H1 (cell line): Measurements from ENCODE around the gene SENP1.

Experiments
- BACH1 ChIP-seq: IDR thresholded peaks from 2 replicates; pipeline ENCODE4 v1.6.1; 2012; ENCODE audit warnings: low read length, improper control_type of control experiment
- CREB1 ChIP-seq: IDR thresholded peaks from 2 replicates; pipeline ENCODE4 v1.6.1; 2012; ENCODE audit warnings: inconsistent platforms
- CTBP2 ChIP-seq: IDR thresholded peaks from 2 replicates; pipeline ENCODE4 v1.7.0; 2011; ENCODE audit warnings: borderline replicate concordance, mild to moderate bottlenecking, moderate library complexity, mixed read lengths, low read length; ENCODE audit not compliant: insufficient read depth, insufficient read length
- EZH2 ChIP-seq: fragments of 200-600 bp; sonication (generic); IDR thresholded peaks from 2 replicates; pipeline ENCODE4 v1.7.1; 2012; ENCODE audit warnings: low read depth, mild to moderate bottlenecking, moderate library complexity, low read length, inconsistent platforms; ENCODE audit not compliant: severe bottlenecking
- KDM1A ChIP-seq: fragments of 200-600, 300-600 bp; sonication (generic); IDR thresholded peaks from 2 replicates; pipeline ENCODE4 v1.7.1; 2016; ENCODE audit warnings: mild to moderate bottlenecking, low read length, borderline replicate concordance
- SP2 ChIP-seq: IDR thresholded peaks from 2 replicates; pipeline ENCODE4 v1.6.1; 2012; ENCODE audit warnings: mild to moderate bottlenecking, low read length, inconsistent platforms
- TAF1 ChIP-seq: IDR thresholded peaks from 2 replicates; pipeline ENCODE4 v1.6.1; 2011; ENCODE audit warnings: mild to moderate bottlenecking, low read depth, low read length
- TF ChIP-seq, protein P1 (sequence below), 3 experiments: IDR thresholded peaks; 1 replicate in 2 of 3; 2 replicates in 1 of 3; pipeline versions ENCODE4 v1.5.1 to v1.6.1; 2011; ENCODE audit warnings: low read length in 3 of 3, mild to moderate bottlenecking in 3 of 3, inconsistent platforms in 2 of 3, low read depth in 1 of 3, moderate library complexity in 1 of 3; ENCODE audit not compliant: insufficient read depth in 1 of 3; ENCODE audit errors: control extremely low read depth in 1 of 3
- TF ChIP-seq, protein P2 (sequence below): IDR thresholded peaks from 2 replicates; pipeline ENCODE4 v1.6.1; 2011; ENCODE audit warnings: low read length, improper control_type of control experiment

DNA sequence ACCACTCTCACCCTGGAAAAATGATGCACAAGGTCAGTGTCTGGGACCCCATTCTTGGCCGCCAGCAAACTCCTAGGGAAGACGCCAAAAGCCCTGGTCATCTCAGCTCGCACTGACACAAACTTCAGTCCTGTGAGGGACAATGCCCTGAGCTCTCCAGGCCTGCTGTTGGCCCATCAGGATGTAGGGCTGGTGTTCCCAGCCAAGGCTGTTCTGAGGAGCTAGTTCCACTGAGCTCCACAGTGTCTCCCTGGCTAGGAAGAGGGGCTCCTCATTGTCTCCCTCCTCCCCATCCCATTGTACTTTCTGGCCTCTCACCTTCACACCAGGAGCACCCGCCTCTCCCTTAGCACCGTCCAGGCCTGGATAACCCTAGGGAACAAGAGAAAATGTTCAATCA is 112.4 kb downstream of the SENP1 start:
- no peak for TF ChIP-seq KDM1A
- TF ChIP-seq SP2: no peak
- TF ChIP-seq, protein P1, sequence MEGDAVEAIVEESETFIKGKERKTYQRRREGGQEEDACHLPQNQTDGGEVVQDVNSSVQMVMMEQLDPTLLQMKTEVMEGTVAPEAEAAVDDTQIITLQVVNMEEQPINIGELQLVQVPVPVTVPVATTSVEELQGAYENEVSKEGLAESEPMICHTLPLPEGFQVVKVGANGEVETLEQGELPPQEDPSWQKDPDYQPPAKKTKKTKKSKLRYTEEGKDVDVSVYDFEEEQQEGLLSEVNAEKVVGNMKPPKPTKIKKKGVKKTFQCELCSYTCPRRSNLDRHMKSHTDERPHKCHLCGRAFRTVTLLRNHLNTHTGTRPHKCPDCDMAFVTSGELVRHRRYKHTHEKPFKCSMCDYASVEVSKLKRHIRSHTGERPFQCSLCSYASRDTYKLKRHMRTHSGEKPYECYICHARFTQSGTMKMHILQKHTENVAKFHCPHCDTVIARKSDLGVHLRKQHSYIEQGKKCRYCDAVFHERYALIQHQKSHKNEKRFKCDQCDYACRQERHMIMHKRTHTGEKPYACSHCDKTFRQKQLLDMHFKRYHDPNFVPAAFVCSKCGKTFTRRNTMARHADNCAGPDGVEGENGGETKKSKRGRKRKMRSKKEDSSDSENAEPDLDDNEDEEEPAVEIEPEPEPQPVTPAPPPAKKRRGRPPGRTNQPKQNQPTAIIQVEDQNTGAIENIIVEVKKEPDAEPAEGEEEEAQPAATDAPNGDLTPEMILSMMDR (IDR thresholded peaks at IDR 0.05; ENCODE audit: control extremely low read depth in 1 of 3, insufficient read depth in 1 of 3, low read depth in 1 of 3, low read length in 3 of 3): no peak
- no peak for TF ChIP-seq TAF1
- TF ChIP-seq CTBP2: no peak
- TF ChIP-seq, protein P2, sequence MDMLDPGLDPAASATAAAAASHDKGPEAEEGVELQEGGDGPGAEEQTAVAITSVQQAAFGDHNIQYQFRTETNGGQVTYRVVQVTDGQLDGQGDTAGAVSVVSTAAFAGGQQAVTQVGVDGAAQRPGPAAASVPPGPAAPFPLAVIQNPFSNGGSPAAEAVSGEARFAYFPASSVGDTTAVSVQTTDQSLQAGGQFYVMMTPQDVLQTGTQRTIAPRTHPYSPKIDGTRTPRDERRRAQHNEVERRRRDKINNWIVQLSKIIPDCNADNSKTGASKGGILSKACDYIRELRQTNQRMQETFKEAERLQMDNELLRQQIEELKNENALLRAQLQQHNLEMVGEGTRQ: no peak
- TF ChIP-seq BACH1: no peak
- no peak for TF ChIP-seq CREB1
- TF ChIP-seq EZH2: no peak
